ENCODE data around the gene SLC40A1.

The SLC40A1 gene

DNA sequence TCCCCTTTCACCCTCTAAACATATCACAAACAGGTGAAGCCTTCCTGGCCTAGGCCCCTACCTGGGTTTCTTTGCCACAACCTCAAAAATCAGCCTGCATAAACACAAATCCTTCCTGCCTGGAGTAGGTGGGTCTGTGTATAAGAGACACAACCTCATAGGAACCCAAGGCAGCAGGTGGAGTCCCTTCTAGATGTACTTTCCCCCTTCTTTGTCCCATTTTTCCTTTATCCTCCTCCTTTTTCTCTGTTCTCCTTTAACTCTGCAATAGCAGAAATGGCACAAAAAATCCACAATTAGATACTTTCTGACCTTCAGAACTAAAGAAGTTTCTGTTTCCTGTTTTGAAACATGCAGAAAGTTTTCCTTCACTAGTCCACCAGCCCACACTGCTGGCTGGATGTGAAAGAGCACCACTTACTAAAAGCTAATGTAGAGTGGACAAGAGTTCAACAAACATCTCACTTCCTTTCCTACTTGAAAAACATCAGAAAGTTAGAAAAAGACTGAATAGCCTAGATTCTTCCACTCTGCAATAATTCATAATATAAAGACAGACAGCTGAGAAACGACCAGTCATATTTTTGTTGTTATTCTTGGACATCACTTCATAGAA, 11.2 kb downstream of the SLC40A1 start:
- DNase-seq (ENCODE audit: low read depth, low spot score) = no peak

DNA sequence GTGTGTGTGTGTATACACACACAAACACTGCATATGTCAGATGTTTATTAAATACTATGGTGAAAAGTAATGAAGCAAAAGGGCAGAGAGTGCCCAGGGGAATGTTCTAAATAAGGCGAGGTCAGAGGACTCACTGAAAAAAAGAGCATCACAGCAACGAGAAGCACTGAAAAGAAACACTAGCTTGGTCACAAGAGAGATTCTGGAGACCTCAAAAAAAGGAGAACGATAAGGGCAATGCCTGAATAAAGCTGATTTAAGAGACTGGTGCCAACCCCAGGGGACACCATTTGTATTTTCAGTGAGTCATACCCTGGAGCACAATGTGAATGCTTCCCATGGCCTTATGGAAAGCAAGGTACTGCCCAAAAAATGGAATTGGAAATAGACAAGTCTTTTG, 14.5 kb downstream of the SLC40A1 start:
- DNase-seq (ENCODE audit: low read depth, low spot score) = no peak

DNA sequence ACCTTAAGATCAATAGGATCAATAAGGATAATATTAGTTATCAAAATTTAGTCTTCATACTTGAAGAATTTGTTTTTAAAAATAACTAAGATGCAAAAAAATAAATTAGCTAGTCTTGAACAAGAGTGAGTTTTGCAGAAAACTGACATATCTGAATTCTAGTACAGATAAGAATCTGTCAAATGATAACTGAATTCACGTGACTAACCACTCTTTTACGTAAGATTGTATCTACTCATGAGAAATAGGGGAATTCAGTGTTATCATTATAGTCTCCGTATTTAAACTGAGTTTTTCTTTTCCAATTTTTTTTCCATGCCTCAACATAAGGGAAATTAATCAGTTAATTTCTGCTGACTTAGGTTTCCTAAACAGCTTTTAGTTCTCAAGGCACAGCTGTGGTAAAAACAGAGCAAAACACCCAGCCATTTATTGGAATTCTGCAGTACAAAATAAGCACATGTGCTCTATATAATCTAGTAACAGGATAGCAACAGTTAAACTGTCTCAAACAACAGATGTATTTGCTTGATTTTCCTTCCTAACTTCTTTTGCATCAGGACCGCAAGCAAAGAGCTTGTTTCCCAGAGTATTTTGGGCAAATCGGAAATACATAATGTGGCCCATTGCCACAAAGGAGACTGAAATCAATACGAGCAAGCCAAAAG, 19.1 kb downstream of the SLC40A1 start:
- no peak for DNase-seq (ENCODE audit: low read depth, low spot score)

DNA sequence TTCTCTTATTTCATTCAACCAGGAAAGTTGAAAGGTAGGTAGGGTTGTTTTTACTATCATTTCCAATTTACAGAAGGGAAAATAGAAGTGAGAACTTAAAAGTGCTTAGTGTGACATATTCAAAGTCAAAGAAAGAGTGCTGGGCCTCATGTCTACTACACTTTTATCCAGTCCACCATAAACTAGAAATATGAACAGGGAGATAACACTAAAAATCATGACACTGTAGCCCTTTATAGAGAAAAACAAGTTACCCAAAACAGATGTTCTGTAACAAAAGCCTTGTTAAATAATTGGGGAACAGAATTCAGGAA, 20.4 kb downstream of the SLC40A1 start:
- DNase-seq (ENCODE audit: low read depth, low spot score) = no peak

DNA sequence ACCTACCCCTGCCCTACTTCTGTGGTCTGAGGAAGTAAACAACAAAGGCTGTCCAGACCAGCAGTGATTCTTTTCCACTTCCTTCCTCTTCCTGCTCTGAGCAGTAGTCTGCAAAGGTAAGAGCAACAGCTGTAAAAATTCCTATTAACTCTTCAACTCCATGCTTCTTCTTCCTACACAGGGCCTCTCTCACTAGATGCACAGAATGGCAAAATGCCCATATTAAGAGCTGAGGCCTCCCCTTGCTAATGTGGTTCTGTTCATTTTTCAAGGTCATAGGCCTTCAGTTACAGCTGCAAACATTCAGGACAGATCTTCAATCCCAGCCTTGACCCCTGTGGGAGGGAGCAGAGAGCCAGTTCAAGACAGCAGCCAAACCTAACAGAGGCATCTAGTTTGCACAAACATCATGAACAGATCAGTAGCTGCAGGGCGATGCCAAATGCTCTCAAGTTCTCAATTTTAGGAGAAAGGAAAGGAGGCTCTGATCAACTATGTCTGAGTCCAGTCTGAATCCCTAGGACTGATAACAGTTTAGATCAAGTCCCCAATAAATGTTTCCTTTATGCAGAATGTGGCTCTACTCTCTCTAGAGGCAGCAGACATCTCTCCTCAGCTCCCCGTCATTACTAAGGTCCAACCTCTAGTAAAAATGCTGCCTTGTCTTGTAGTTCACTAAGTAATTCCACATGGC, 20.9 kb downstream of the SLC40A1 start:
- DNase-seq (ENCODE audit: low read depth, low spot score) = no peak

DNA sequence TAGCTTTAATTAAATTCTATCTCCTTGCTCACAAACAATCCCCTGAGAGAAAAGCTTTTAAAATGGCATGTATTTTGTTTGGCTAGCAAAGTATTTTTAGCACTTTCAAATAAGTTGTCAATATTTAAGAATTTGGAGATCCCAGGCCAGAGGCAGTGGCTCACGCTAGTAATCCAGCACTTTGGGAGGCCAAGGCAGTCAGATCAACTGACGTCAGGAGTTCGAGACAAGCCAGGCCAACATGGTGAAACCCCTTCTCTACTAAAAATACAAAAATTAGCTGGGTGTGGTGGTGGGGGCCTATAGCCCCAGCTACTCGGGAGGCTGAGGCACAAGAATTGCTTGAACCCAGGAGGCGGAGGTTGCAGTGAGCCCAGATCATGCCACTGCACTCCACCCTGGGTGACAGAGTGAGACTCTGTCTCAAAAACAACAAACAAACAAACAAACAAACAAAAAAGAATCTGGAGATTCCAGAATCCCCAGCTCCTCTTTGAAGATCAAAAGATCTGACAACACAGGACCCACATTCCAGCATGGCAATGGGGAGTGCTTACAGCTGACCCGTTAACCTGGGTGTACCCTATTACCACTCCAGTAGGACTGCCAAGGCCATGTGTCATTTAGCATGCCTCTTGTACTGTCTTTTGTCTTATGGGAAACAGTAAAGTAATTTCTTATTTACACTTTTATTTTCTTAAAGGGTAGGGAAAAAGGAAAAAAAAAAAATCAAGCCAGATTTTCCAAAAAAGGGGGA, 21.9 kb downstream of the SLC40A1 start:
- no peak for DNase-seq (ENCODE audit: low read depth, low spot score)

DNA sequence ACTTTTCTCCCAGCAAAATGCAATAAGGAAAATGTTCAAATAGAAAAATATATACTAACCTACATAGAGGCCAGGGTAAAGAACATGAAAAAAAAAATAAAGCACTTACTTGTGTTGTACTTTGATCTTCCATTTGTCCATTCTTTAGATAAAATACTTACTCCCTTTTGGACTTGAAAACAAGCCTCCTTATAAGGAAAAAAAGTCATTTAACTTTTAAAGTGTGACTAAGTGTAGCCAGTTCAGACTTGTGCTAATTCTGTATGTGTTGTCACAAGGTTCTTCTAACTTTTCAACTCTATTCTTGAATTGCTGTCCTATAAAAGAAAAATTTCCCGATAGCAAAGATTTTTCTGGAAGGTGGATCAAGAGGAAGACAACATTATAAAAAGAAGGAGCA, 23.2 kb downstream of the SLC40A1 start:
- no peak for DNase-seq (ENCODE audit: low read depth, low spot score)

DNA sequence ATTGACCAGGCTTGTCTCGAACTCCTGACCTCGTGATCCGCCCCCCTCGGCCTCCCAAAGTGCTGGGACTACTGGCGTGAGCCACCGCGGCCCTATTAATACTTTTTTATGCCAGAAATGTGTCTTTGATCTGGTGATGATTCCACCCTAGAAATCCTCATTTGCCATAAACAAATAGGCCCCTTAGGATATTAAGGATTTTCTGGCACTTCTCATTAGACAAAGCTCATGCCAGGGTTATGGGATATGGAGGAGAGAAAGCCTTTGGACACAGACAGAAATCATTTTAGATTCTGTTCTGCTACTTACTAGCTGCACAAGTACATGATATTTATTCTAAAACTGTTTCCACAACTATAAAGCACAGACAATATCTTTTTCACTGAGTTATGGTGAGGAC, 24.1 kb downstream of the SLC40A1 start:
- DNase-seq (ENCODE audit: low read depth, low spot score) = no peak

DNA sequence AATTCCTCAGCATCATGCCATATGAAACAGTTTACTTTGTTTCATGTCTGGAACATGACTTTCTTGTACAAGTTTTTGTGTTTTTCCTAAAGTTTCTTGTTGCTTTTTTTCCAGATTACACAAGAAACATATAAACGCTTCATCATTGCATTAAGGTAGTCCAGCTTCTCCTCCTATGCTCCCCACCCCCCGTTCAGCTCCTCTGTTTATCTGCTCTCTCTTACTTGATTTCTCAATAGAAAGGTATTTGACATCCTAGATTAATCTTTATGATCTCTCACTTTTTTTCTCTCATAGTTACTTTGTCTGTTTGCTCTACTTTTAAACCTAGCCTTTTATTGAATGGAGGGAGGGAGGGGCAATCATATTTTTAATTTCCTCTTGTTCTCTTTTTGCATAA, 25.4 kb downstream of the SLC40A1 start:
- DNase-seq (ENCODE audit: low read depth, low spot score) = no peak

DNA sequence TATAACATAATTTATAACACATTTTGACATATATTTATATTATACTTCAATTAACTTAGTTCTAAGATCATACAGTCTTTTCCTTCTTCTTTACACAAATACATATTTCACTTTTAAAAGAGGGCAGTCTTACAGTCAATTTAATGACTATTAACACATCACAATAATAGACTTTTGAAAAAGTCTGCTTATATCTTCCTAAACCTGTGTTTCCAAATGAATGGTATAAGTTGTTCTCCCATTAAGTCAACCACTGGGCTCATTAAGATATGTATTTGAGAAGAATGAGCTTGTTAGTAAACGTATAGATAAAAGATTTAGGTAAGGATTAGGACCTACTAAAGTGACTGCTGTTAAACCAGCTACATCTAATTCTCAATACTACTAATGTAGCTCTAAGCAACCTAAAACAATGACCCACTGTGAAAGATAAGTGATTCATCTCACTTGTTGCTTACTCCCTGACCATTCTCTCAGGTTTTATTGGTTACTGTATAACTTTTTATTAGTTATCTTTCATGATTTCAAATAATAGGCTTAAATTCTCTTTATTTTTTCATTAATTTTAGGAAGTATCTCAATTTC, 27.0 kb downstream of the SLC40A1 start:
- no peak for DNase-seq (ENCODE audit: low read depth, low spot score)

DNA sequence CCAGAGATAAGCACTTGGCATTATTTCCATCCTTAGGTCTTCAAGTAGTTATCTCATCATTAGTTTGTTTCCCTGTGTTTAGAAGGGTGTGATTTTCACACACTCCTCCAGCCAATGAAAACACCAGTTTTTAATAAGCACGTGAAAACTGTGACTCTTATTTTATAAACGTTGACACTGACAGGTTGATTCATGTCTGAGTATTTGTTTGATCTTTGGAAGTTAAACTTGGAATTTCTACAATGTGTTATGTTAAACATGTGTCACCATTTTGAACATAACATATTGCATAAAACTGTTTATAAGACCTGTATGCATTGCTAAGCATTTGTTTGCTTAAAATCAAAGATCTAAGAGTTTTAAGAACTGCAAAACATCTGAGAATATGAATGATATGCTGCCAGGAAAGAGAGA, 27.6 kb downstream of the SLC40A1 start:
- no peak for DNase-seq (ENCODE audit: low read depth, low spot score)

DNA sequence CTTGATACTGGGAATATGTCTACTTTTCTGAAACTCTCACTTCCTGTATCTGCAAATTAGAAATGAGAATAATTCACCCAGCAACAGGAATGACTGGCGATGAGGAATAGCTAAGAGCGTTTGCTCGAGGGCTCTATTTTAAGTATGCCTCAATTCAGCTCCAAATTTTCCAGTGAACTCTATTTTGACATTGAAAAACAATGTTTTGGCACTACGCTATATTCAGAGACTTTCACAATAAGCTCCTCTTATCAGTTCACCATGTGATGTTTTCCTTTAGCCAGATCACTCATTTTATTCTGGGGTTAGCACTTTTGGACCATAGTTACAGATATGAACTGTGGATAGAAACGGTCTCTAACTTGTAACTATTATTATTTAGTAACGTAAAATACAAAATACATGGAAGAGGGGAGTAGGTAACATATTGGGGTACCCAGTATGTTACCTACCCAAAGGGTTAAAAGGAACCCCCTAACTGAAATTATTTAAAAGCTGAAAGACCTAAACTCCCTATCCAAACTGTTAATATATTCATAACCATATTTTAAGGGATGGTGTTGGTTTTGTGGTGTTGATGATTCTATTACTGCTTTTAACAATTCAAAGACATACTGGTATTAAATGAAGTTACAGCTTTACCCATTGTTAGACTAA, 28.1 kb downstream of the SLC40A1 start:
- no peak for DNase-seq (ENCODE audit: low read depth, low spot score)

DNA sequence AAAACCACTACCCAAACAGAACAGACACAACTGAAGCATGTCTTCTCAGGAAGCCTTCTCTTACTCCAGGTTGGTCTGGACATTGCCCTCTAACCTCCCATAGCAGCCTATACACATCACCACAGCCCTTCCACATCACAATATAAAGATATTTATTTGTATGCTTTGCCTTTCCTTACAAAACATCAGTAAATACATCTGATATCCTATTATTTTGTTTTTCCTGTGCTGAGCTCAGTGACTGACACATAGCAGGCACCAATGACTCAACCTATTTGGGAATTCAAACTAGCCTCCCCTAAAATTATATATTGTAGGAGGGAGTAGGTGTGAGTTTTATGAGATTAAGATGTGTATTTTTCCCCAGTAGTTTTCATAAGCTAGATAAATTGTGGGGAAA, 28.8 kb downstream of the SLC40A1 start:
- DNase-seq (ENCODE audit: low read depth, low spot score) = no peak

DNA sequence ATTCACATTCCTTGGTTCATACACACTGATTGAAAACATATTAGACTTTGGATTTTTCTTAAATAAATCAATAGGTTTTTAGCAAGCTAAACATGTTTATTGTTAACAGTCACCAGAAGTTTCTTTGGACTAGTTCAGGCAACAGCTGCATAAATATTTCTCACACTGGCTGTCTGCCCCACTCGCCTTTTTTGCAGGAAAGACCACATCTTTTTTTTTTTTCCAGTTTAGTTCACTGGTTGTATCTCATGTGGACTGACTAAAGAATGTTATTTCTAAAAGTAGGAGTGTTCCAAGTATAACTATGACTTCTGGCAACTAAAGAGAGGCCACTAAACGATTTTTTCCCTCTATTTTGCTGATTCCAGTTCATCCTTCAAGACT, 31.1 kb downstream of the SLC40A1 start:
- no peak for DNase-seq (ENCODE audit: low read depth, low spot score)

DNA sequence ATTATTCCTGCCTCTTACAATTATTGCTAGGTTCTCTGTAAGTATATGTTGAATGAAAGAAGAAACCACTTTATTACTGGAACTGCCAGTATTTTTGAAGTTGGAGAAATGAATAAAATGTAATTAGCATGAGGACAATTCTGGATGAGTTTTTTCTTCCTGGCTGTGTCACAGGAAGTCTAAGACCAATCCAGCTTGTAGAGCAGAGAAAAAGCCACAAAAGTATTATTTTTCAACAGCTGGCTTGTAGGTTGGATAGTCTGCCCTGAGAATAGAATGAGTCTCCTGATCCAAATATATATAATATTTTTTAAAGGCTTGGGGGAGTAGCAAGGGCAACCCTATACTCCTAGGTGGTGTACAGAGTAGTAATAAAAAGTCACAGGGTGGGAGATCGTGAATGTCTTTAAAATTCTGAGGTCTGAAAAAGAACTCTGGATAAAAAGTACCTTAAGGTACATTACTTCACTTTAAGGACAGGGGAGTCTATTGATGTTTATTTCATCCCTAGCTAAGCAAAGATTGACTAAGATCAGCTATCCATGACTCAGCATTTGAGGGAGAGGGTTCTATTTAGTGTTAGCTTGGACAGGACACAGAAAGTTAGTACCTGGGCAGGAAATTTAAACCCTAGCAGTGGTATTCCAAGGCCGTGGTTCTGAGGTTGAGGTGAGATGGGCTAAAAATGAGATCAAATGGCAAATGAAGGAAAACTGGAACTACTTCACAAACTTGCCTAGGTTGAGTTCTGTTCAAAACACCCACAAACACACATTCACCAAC, 31.7 kb downstream of the SLC40A1 start:
- no peak for DNase-seq (ENCODE audit: low read depth, low spot score)

DNA sequence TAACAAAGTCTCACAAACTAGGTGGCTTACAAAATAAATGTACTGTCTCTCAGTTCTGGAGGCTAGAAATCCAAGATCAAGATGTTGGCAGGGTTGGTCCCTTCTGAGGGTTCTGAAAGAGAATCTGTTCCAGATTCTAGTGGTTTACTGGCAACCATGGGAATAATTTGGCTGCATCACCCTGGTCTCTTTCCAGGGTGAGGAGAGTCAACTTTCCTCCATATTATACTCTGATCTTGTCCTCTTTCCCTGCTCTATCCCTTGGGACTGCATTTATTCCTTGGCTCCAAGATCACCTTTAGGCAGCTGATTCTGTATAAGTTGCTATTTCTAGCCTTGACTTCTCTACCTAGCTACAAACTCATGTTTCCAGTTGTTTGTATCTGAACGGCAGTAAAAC, 35.2 kb downstream of the SLC40A1 start:
- no peak for DNase-seq (ENCODE audit: low read depth, low spot score)

DNA sequence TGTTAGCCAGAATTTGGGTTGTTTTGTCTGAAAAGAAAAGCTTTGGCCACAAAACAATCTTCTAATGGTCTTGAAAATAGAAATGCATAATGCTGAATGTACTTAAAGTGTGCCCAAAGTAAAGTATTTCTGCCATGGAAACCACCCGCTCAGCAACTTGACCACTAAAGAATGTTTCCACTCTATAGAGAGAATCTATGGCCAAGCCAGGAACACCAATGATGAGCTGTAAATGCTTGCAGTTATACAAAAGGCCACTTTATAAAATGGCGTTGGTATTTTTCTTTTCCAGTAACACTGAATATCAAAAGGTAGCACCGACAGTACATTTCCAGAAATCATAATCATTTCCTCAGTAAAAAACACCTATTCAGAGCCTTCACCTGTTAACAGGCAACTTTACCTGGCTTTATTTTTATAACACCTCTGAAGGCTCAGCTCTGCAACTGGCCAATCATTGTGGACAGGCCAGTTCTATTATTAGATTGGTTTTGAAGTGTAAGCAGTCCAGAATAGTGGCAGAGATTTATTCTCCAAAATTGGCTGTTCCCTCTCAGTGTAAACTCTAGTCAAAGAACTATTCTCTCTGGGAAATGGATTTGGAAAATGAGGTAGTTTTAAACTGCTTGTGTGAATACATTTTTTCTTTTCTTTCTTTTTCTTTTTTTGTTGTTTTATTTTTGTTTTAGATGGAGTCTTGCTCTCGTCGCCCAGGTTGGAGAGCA, 36.1 kb downstream of the SLC40A1 start:
- no peak for DNase-seq (ENCODE audit: low read depth, low spot score)

DNA sequence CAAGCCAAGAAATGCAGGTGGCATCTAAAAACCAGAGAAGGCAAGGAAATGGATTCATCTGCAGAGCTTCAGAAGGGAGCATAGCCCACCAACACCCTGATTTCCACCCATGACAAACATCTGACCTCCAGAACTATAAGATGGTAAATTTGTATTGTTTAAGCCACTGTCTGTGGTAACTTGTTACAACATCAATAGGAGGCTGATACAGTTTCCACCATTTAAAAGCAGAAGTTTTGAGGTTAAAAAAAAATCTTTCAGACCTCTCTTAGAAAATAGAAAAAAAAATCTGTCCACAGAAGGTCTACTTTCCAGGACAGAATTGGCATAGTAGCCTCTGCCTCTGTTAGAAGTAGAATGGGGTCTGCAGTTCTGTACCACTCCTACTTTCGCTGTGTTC, 37.2 kb downstream of the SLC40A1 start:
- DNase-seq (ENCODE audit: low read depth, low spot score) = no peak

DNA sequence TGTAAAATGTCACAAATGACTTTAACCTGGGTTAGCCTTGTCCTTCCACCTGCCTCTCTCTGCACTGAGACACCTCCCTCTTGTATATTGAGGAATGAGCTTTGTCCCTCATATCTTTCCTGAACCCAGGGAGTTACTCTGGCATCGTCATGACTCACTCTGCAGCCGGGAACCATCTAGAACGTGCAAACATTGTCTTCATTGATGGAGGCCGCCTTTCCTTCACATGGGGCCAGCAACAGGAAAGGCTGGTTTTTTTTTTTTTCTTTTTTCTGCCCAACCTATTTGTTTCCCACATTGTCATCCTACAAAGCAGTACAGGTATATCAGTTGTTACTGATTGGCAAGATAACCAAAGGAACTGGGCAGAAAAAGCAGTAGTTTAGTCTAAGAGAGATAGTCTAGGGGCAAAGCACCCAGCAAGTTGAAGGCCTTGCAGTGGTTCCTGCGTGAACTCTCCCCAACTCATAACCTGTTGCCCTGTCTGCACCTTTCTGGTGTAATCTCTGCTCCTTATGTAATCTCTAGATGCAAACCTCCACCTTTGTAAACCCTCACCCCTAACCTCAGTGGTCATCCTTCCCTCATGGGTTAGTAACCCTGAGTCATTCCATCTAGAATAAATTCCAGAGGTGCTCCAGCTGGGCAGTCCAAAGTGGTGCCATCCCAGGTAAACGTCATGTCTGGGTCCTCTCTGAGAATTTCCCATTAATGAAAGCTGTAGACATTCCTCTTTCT, 38.3 kb downstream of the SLC40A1 start:
- DNase-seq (ENCODE audit: low read depth, low spot score) = no peak

DNA sequence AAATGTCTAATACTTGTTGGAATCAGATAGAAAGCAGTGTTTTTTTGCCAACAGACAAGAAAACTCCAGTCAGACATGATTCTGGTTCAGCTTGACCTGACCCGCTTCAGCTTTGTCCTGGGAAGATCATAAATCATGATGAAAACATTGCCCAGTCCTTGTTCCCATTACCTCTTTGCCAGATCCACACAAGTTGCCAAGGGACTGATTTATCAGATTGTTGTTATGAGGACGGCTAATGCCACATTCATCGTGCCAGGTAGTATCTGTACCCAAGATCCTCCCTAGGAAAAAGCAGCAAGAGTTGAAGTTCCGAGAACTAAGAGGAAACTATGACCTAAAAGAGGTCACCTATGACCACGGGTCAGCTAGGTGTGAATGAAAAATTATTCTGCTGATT, 39.0 kb downstream of the SLC40A1 start:
- DNase-seq (ENCODE audit: low read depth, low spot score) = no peak

Measured in ELF-1 (cell line).